Measurements from ENCODE around the gene EXOSC3.

DNA sequence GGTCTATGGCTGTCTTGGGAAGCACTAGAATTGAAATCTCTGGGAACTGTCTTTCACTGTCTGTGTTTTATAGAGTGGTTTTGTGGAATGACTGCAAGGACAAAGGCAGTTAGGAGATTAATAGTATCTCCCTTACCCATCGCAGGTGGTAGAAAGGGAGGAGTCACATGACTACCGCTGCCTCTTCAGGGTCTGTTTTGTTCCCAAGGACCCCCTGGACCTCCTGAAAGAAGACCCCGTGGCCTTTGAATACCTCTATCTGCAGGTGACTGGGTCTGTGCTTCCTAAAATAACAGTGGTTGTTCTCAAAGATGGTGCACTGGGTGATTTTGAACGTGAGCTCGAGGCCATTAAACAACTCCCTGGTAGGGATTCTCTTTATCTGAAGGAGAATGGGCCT lies 54.0 kb downstream of the EXOSC3 start:
- no peak for TF ChIP-seq EZH2 (IDR thresholded peaks at IDR 0.05; ENCODE audit: borderline replicate concordance)
- TF ChIP-seq, protein P1, sequence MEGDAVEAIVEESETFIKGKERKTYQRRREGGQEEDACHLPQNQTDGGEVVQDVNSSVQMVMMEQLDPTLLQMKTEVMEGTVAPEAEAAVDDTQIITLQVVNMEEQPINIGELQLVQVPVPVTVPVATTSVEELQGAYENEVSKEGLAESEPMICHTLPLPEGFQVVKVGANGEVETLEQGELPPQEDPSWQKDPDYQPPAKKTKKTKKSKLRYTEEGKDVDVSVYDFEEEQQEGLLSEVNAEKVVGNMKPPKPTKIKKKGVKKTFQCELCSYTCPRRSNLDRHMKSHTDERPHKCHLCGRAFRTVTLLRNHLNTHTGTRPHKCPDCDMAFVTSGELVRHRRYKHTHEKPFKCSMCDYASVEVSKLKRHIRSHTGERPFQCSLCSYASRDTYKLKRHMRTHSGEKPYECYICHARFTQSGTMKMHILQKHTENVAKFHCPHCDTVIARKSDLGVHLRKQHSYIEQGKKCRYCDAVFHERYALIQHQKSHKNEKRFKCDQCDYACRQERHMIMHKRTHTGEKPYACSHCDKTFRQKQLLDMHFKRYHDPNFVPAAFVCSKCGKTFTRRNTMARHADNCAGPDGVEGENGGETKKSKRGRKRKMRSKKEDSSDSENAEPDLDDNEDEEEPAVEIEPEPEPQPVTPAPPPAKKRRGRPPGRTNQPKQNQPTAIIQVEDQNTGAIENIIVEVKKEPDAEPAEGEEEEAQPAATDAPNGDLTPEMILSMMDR (IDR thresholded peaks at IDR 0.05; ENCODE audit: poor library complexity), result no peak
